Common myeloid progenitor, CD34-positive (primary cell): Measurements from ENCODE around the gene STKLD1.

Source experiments
- CTCF ChIA-PET: fragments of 350-600 bp; sonication (Branson Sonifier 250); formaldehyde crosslinking; loops from one replicate; lab custom pipeline; 2021; ENCODE audit warnings: antibody characterized with exemption; lab: Charles Lee
- POLR2A ChIA-PET: fragments of 350-600 bp; sonication (Branson Sonifier 250); formaldehyde crosslinking; loops from one replicate; lab custom pipeline; 2021; ENCODE audit warnings: antibody characterized with exemption; lab: Charles Lee
- DNase-seq, 3 donors: peaks; one replicate each; pipeline versions ENCODE4 v3.0.0 to v3.0.0-alpha.2; 2013
- H3K27ac ChIP-seq, 2 experiments: 1 replicate in 1 of 2; 2 replicates in 1 of 2; pipeline ENCODE4 v1.7.0; 2013; ENCODE audit warnings: inconsistent platforms in 2 of 2, low read length in 2 of 2, mild to moderate bottlenecking in 2 of 2, low read depth in 1 of 2, moderate library complexity in 1 of 2; ENCODE audit not compliant: severe bottlenecking in 2 of 2, insufficient read depth in 1 of 2, poor library complexity in 1 of 2
- H3K27me3 ChIP-seq, 5 experiments: replicated peaks in 2 of 5; 1 replicate in 3 of 5; 2 replicates in 2 of 5; pipeline versions ENCODE4 v1.6.1 to v1.7.0; 2013; ENCODE audit warnings: low read length in 4 of 5, mild to moderate bottlenecking in 2 of 5, moderate library complexity in 2 of 5, inconsistent platforms in 1 of 5; ENCODE audit not compliant: insufficient read depth in 5 of 5, control insufficient read depth in 4 of 5
- H3K36me3 ChIP-seq, 4 experiments: 1 replicate in 2 of 4; 2 replicates in 2 of 4; pipeline versions ENCODE4 v1.6.1 to v1.7.0; 2013; ENCODE audit warnings: low read length in 3 of 4, control low read depth in 1 of 4, mild to moderate bottlenecking in 1 of 4; ENCODE audit not compliant: control insufficient read depth in 4 of 4, insufficient read depth in 4 of 4
- H3K4me1 ChIP-seq, 4 experiments: 1 replicate in 3 of 4; 2 replicates in 1 of 4; pipeline versions ENCODE4 v1.6.1 to v1.7.1; 2013; ENCODE audit warnings: low read length in 3 of 4, mild to moderate bottlenecking in 3 of 4, control low read depth in 1 of 4, inconsistent platforms in 1 of 4, moderate library complexity in 1 of 4; ENCODE audit not compliant: control insufficient read depth in 4 of 4, insufficient read depth in 4 of 4; ENCODE audit errors: control extremely low read depth in 1 of 4
- H3K4me3 ChIP-seq, 7 experiments: 1 replicate in 4 of 7; 2 replicates in 3 of 7; pipeline versions ENCODE4 v1.5.1 to v1.7.0; 2013; ENCODE audit warnings: mild to moderate bottlenecking in 7 of 7, low read length in 6 of 7, moderate library complexity in 6 of 7, inconsistent platforms in 2 of 7, low read depth in 2 of 7, control low read depth in 1 of 7; ENCODE audit not compliant: insufficient read depth in 4 of 7, control insufficient read depth in 1 of 7; ENCODE audit errors: extremely low read depth in 1 of 7
- H3K9me3 ChIP-seq, 5 experiments: 1 replicate in 4 of 5; 2 replicates in 1 of 5; pipeline versions ENCODE4 v1.6.1 to v1.7.1; 2013; ENCODE audit warnings: low read length in 4 of 5, mild to moderate bottlenecking in 2 of 5, inconsistent platforms in 1 of 5, low read depth in 1 of 5, moderate library complexity in 1 of 5; ENCODE audit not compliant: control insufficient read depth in 4 of 5, insufficient read depth in 2 of 5; ENCODE audit errors: control extremely low read depth in 1 of 5
- WGBS: methylation state at CpG from one replicate; pipeline ENCODE4 v1.1.5; 2013; ENCODE audit not compliant: insufficient coverage; 5-methylcytosine and 5-hydroxymethylcytosine counted together

Gene STKLD1

DNA sequence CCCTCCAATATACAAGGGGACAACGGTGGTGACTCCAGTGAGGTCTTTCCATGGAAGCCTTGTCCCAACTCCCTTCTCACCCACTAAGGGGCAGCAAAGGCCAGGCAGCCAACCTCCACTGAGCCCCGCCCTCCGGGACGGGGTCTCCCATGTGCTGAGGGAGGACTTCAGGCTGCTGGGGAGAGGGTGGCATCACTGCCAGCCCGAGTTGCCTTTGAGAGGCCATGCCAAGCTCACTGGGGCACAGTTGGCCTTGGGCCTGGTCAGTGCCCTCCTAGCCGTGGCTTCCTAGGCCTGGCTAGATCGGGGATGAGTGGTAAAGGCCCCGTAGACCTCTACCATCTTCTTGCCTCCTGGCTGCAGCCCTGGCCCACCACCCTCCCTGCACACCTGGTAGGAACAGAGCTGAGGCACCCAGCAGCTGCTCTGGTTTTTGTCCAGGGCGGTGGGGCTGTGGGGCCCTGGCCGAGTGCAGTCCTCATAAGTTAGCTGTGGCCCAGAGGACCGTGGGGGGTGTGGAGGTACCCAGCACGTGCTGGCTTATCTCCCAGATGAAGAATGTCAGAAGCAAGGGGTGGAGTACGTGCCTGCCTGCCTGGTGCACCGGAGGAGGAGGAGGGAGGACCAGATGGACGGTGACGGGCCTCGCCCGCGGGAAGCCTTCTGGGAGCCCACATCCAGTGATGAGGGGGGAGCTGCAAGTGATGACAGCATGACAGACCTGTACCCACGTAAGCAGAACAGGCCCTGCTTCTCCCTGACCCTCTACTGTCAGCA is 16.6 kb upstream of the STKLD1 start:
- H3K27ac ChIP-seq: no peak overlapping the region
- H3K4me1 ChIP-seq: peaks cover 3 to 22% (median 21%) of the 10 kb centered on the region in 4 experiments
- POLR2A ChIA-PET: interaction anchor here (0.5 to 2.2 kb wide), 3 partner anchors 12 to 16 kb away, joined by 3 to 7 read pairs (median 7); partner anchors contain the start of genes MED22, RPL7A and SURF4
- WGBS: 89% methylated on average over 15 of the region's 20 CpGs
- H3K9me3 ChIP-seq: no peaks in the 10 kb centered on the region
- CTCF ChIA-PET: interaction anchor here (0.7 to 7.2 kb wide), 10 partner anchors 8 to 182 kb away, joined by 3 to 75 read pairs (median 3); no protein-coding TSS in a partner anchor
- H3K36me3 ChIP-seq: peaks cover 7 to 59% (median 45%) of the 10 kb centered on the region in 4 experiments
- DNase-seq: peak; percentile 25 to 63 (median 58)
- no peak overlapping the region for H3K4me3 ChIP-seq
- no peaks in the 10 kb centered on the region for H3K27me3 ChIP-seq

GRCh38 chr9:133360400-133361393 is 15.5 kb upstream of the STKLD1 start:
- Histone ChIP-seq H3K4me3 (no peak overlapping the region), H3K27me3 (no peaks in the 10 kb centered on the region), H3K9me3 (no peaks in the 10 kb centered on the region), H3K36me3 (peaks cover 9 to 69% (median 53%) of the 10 kb centered on the region in 4 experiments), H3K4me1 (peaks cover 0 to 13% (median 11%) of the 10 kb centered on the region in 4 experiments), H3K27ac (no peak overlapping the region)
- WGBS: 92% methylated on average over 21 of the region's 21 CpGs
- no peak for DNase-seq
- ChIA-PET CTCF (interaction anchor here (0.7 to 7.2 kb wide), 7 partner anchors 9 to 183 kb away, joined by 3 to 75 read pairs (median 3); no protein-coding TSS in a partner anchor), POLR2A (interaction anchor here (1.8 to 2.2 kb wide), 2 partner anchors 11 to 13 kb away, joined by 7 read pairs; partner anchors contain the start of genes MED22 and RPL7A)

DNA sequence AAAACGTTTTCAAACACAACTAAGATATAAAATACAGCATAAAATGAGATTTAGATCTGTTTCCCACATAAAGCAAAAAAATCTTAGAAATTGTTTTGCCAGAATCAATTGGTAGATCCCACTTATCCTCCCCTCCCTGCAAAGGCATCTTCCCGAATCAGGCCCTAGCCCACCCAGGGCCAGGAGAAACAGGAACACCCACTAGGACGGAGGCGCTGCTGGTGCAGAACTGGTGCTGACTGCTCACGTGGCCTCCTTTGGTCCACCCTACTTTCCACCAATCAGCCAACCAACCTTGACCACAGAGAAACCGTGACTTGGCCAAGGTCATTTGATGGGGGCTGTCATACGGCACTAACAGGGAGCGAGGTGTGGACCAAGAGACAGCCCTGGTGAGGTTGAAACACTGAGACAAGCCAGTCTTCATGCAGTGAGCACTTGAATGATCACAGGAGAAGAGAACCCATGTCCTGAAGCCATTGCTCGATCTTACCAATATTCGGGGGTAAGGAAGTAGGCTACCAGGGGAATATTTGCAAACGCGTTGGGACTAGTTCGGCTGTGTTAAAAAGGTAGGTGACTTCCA is 14.6 kb upstream of the STKLD1 start:
- no peak overlapping the region for H3K4me3 ChIP-seq
- no peaks in the 10 kb centered on the region for H3K27me3 ChIP-seq
- peaks cover 0 to 9% (median 9%) of the 10 kb centered on the region in 4 experiments for H3K4me1 ChIP-seq
- POLR2A ChIA-PET: no interaction called here
- no peaks in the 10 kb centered on the region for H3K9me3 ChIP-seq
- 98% methylated on average over 12 of the region's 13 CpGs for WGBS
- H3K27ac ChIP-seq: no peak overlapping the region
- CTCF ChIA-PET: interaction anchor here (1.0 to 7.2 kb wide), 3 partner anchors 10 to 11 kb away, joined by 6 to 75 read pairs (median 16); no protein-coding TSS in a partner anchor
- H3K36me3 ChIP-seq: peaks cover 14 to 78% (median 62%) of the 10 kb centered on the region in 4 experiments
- DNase-seq: no peak

DNA sequence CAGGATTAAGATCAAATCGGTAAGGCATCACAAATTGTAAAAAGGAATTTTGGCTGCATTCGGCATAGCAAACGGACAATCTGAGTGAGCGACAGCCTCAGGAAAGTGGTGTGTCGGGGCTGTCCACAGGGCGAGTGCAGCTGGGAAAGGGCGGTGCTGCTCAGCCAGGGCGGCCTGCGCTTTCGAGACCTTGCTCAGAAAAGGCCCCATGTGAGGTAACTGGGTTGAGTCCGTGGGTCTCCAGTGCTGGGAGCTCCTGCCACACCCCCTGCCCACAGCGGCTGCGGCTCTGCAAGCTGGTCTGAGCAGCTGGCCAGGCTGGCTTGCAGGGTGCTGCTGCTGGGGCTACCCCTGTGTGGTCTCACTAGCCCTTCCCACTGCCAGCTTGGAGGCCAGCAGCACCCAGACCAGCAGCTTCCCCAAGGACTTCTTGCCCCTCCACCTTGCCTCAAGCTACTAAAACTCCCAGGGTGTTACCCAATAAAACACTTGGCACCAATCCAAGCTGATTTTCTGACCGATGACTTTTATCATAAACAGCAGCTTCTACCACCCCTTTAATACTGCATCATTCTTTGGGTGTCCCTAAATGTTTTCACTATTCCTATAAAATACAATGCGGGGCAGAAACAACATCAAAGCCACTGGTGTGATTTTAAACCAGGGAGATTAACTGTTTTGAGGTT is 13.7 kb upstream of the STKLD1 start:
- ChIA-PET POLR2A (interaction anchor here (1.0 to 1.5 kb wide), 3 partner anchors 10 to 13 kb away, joined by 3 to 5 read pairs (median 3); partner anchors contain the start of genes STKLD1 and SURF4), CTCF (interaction anchor here (0.8 to 2.9 kb wide), 2 partner anchors 10 to 124 kb away, joined by 3 to 16 read pairs; no protein-coding TSS in a partner anchor)
- Histone ChIP-seq H3K9me3 (no peaks in the 10 kb centered on the region), H3K27ac (no peak overlapping the region), H3K4me3 (no peak overlapping the region), H3K27me3 (no peaks in the 10 kb centered on the region), H3K36me3 (peaks cover 18 to 86% (median 67%) of the 10 kb centered on the region in 4 experiments), H3K4me1 (peaks cover 0 to 2% (median under 1%) of the 10 kb centered on the region in 4 experiments)
- 99% methylated on average over 14 of the region's 15 CpGs for WGBS
- no peak for DNase-seq

DNA sequence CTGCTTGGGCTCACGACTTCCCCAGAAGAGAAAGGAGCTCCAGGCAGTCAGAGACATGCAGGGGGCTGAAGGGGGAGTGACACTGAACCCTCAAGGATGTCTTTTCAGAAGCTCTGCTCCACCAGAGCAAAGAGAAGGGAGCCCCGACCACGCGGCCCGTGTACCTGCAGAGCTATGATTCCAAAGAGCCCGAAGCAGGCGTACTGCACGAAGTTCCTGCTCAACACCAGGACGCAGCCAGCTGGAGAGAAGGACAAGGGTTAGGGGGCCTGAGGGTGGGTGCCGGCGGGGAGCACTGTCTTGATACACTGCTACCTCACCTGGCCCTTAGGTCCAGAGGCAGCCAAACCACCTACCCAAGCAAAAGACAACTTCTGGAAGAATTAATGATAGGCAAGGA is 9.7 kb upstream of the STKLD1 start:
- Histone ChIP-seq H3K4me3 (no peak overlapping the region), H3K36me3 (peaks cover 19 to 96% (median 62%) of the 10 kb centered on the region in 4 experiments), H3K9me3 (no peaks in the 10 kb centered on the region), H3K27ac (no peak overlapping the region), H3K27me3 (no peaks in the 10 kb centered on the region), H3K4me1 (peaks cover 0 to 13% (median 10%) of the 10 kb centered on the region in 4 experiments)
- ChIA-PET CTCF (interaction anchor here (1.0 to 1.9 kb wide), 5 partner anchors 9 to 121 kb away, joined by 3 to 7 read pairs (median 3); partner anchors contain the start of genes SURF1 and SURF2), POLR2A (interaction anchor here (1.3 kb wide), 1 partner anchor 8 kb away, joined by 4 read pairs; no protein-coding TSS in a partner anchor)
- no peak for DNase-seq
- WGBS: 98% methylated on average over 10 of the region's 11 CpGs

DNA sequence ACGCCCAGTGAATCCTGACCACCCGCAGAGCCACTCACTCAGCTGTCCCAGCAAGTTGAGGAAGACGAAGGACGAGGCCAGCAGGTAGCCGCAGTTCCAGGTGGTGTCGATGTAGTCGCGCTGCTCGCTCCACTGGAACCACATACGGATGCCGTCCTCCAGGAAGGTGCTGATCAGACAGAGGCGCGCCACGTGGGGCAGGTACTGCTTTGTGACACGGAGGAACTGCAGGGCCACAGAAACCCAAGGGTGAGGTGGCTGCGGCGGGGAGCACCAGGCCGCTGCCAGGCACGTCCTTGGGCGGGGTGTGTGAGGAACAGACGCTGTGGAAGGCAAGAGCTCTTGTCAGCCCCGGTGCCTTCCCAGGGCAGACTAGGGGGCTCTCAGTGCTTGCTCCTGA is 8.9 kb upstream of the STKLD1 start:
- DNase-seq: no peak
- Histone ChIP-seq H3K4me1 (peaks cover 2 to 21% (median 18%) of the 10 kb centered on the region in 4 experiments), H3K27ac (no peak overlapping the region), H3K36me3 (peaks cover 14 to 95% (median 56%) of the 10 kb centered on the region in 4 experiments), H3K27me3 (no peaks in the 10 kb centered on the region), H3K9me3 (no peaks in the 10 kb centered on the region), H3K4me3 (no peak overlapping the region)
- POLR2A ChIA-PET: no interaction called here
- WGBS: 98% methylated on average over 22 of the region's 22 CpGs
- CTCF ChIA-PET: interaction anchor here (0.6 to 1.9 kb wide), 4 partner anchors 8 to 119 kb away, joined by 3 to 7 read pairs (median 4); partner anchors contain the start of genes SURF1 and SURF2
